RPMI8226 (cell line): Measurements from ENCODE around the gene DPM3.
A peak's percentile ranks its signal among the peaks of the same experiment; 100 is the strongest.

Experiments used
- DNase-seq: peaks from one replicate; pipeline ENCODE4 v3.0.0-alpha.2; 2015

The DPM3 gene

GRCh38 chr1:155091071-155092051 lies 49.0 kb downstream of the DPM3 start:
- DNase-seq = peak; percentile 89
